ENCODE measurements around the gene RAB33B.

GRCh38 chr4:139470997-139471665 lies 17.2 kb downstream of the RAB33B start:
- no peak for TF ChIP-seq CTCF (optimal IDR thresholded peaks at IDR 0.05 in 1 of 3, IDR thresholded peaks at IDR 0.05 in 1 of 3, conservative IDR thresholded peaks at IDR 0.05 in 1 of 3; ENCODE audit: extremely low read depth in 1 of 3, insufficient read depth in 2 of 3, low read length in 3 of 3)
- no peak for TF ChIP-seq EZH2 (IDR thresholded peaks at IDR 0.05; ENCODE audit: low read length)

Data from keratinocyte (primary cell).